HepG2 (cell line): ENCODE data around the gene NEDD8. TPM values are rescaled to one million over a fixed set of nuclear protein-coding genes. Genes with fewer than 3 reads are reported as not detected.

Source experiments
- ETV6 ChIP-seq: sonication (generic); formaldehyde crosslinking; conservative IDR thresholded peaks from 2 replicates; pipeline ENCODE4 v1.4.0; 2020; ENCODE audit warnings: missing genetic modification reagents
- KAT2B ChIP-seq: fragments of 150-350 bp; IDR thresholded peaks from 2 replicates; pipeline ENCODE4 v1.6.1; 2014; ENCODE audit warnings: low read depth, low read length, borderline replicate concordance
- KLF13 ChIP-seq: sonication (generic); formaldehyde crosslinking; IDR thresholded peaks from 2 replicates; pipeline ENCODE4 v1.4.0; 2020; ENCODE audit warnings: mild to moderate bottlenecking, missing genetic modification reagents
- MTA1 ChIP-seq: sonication (generic); formaldehyde crosslinking; IDR thresholded peaks from 2 replicates; pipeline ENCODE4 v1.4.0; 2020; ENCODE audit warnings: missing genetic modification reagents, mild to moderate bottlenecking, borderline replicate concordance
- NFE2L2 ChIP-seq: fragments of 150-350 bp; IDR thresholded peaks from 2 replicates; pipeline ENCODE4 v1.6.1; 2014; ENCODE audit warnings: low read length
- PAF1 ChIP-seq: IDR thresholded peaks from 2 replicates; pipeline ENCODE4 v1.6.1; 2016; ENCODE audit warnings: missing genetic modification reagents, missing compliant biosample characterization
- PITX1 ChIP-seq: sonication (generic); formaldehyde crosslinking; IDR thresholded peaks from 2 replicates; pipeline ENCODE4 v1.5.1; 2020; ENCODE audit warnings: mild to moderate bottlenecking, missing genetic modification reagents
- RBM22 ChIP-seq: fragments of 200-400 bp; formaldehyde crosslinking; optimal IDR thresholded peaks from 2 replicates; pipeline ENCODE3; 2017; ENCODE audit warnings: mild to moderate bottlenecking, low read length, moderate library complexity
- SNAPC2 ChIP-seq: sonication (generic); formaldehyde crosslinking; IDR thresholded peaks from 2 replicates; pipeline ENCODE4 v1.8.1; 2022; ENCODE audit warnings: mild to moderate bottlenecking, missing genetic modification reagents
- TOPORS ChIP-seq: sonication (generic); formaldehyde crosslinking; IDR thresholded peaks from 2 replicates; pipeline ENCODE4 v1.8.0; 2023; ENCODE audit warnings: mild to moderate bottlenecking, missing genetic modification reagents
- XRCC5 ChIP-seq: fragments of 200-400 bp; formaldehyde crosslinking; optimal IDR thresholded peaks from 2 replicates; pipeline ENCODE3; 2017; ENCODE audit warnings: mild to moderate bottlenecking, low read length
- ZBTB42 ChIP-seq: sonication (generic); formaldehyde crosslinking; IDR thresholded peaks from 2 replicates; pipeline ENCODE4 v1.5.0; 2020; ENCODE audit warnings: mild to moderate bottlenecking, missing genetic modification reagents
- ZEB1 ChIP-seq: IDR thresholded peaks from 2 replicates; pipeline ENCODE4 v1.6.1; 2012; ENCODE audit warnings: mild to moderate bottlenecking, low read depth, inconsistent platforms; ENCODE audit not compliant: insufficient replicate concordance
- ZNF17 ChIP-seq: sonication (generic); formaldehyde crosslinking; IDR thresholded peaks from 2 replicates; pipeline ENCODE4 v1.5.0; 2020; ENCODE audit warnings: mild to moderate bottlenecking, missing genetic modification reagents
- ZNF3 ChIP-seq: IDR thresholded peaks from 2 replicates; pipeline ENCODE4 v1.7.0; 2017; ENCODE audit warnings: inconsistent platforms
- ZNF441 ChIP-seq: sonication (generic); formaldehyde crosslinking; IDR thresholded peaks from 2 replicates; pipeline ENCODE4 v1.7.0; 2021; ENCODE audit warnings: missing genetic modification reagents, borderline replicate concordance
- ZNF569 ChIP-seq: sonication (generic); formaldehyde crosslinking; IDR thresholded peaks from 2 replicates; pipeline ENCODE4 v1.5.0; 2020; ENCODE audit warnings: mild to moderate bottlenecking, missing genetic modification reagents, moderate library complexity, borderline replicate concordance
- ZNF709 ChIP-seq: sonication (generic); formaldehyde crosslinking; IDR thresholded peaks from 2 replicates; pipeline ENCODE4 v1.5.0; 2020; ENCODE audit warnings: mild to moderate bottlenecking, missing genetic modification reagents
- ZNF841 ChIP-seq: sonication (generic); formaldehyde crosslinking; IDR thresholded peaks from 2 replicates; pipeline ENCODE4 v1.8.1; 2023; ENCODE audit warnings: missing genetic modification reagents, borderline replicate concordance
- polyA plus RNA-seq, 8 experiments: library from polyadenylated mRNA; depleted of rRNA in 3 of 8; stranded (reverse) in 7 of 8; unstranded in 1 of 8; fragments of >200 nt; fragmentation: Illumina TruSeq in 4 of 8; extraction: Trizol in 4 of 8; gene quantifications; 2 replicates each; pipeline versions ENCODE4 v1.2.1 to v1.2.3, GENCODE V29; 2011 to 2016; ENCODE audit warnings: low read depth in 4 of 8, missing spikeins in 1 of 8, mixed read lengths in 1 of 8; ENCODE audit not compliant: insufficient read depth in 1 of 8
- total RNA-seq, 5 experiments: library from RNA; depleted of rRNA; stranded (reverse); fragments of >200 nt; fragmentation: Illumina TruSeq; extraction: Trizol; gene quantifications; 2 replicates each; pipeline ENCODE4 v1.2.3, GENCODE V29; 2016; ENCODE audit warnings: low read depth in 1 of 5
- TF ChIP-seq, protein P1 (sequence below): sonication (generic); formaldehyde crosslinking; IDR thresholded peaks from 2 replicates; pipeline ENCODE4 v1.5.0; 2020; ENCODE audit warnings: mild to moderate bottlenecking, missing genetic modification reagents
- TF ChIP-seq, protein P2 (sequence below): sonication (generic); formaldehyde crosslinking; IDR thresholded peaks from 2 replicates; pipeline ENCODE4 v1.4.0; 2020; ENCODE audit warnings: low read depth, mild to moderate bottlenecking, missing genetic modification reagents
- TF ChIP-seq, protein P3 (sequence below): IDR thresholded peaks from 2 replicates; pipeline ENCODE4 v1.6.1; 2016; ENCODE audit warnings: low read depth, control low read depth
- TF ChIP-seq, protein P4 (sequence below): sonication (generic); formaldehyde crosslinking; IDR thresholded peaks from 2 replicates; pipeline ENCODE4 v1.8.0; 2022; ENCODE audit warnings: mild to moderate bottlenecking, missing genetic modification reagents

Gene NEDD8
- total and polyA plus RNA-seq, 2 of the 13 experiments (the other 11 are each of a cell fraction or from before 2014, with no cell fraction given) = 535 to 713 TPM

DNA sequence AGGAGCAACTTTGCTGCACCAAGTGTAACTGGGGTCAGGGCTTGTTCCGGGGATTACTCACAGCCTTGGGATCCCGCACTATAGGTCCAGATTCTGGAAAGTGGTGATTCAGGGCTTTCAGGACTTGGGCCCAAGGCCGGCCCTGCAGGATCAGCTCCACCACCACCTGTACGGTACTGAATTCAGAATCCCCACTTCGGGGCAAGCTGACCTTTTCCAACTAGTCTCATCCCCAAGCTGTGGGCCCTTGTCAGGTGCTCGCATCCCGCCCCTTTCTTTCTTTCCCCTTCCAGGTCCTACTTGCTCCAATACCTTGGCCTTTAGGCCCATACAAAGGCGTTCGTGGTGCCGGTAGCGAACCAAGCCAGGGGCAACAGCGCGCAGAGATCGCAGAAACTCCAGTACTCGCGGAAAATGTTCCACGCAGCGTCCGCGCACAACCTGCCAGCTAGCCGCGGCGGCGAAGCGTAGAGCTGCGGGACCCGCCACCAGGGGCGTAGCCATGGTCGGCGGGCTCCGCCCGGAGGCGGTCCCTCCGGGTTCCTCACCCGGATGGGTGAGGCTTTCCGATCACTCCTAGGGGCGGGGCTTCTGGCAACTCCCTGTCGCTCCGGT is 9.8 kb upstream of the NEDD8 start (continued):
- TF ChIP-seq ZBTB42 (CRISPR knock-in tag) = 0 out of 2 replicates have a peak, but pooled peaks have one; percentile 19
- TF ChIP-seq TOPORS (CRISPR knock-in tag) = no peak
- TF ChIP-seq PAF1 = peak; percentile 79
- TF ChIP-seq, protein P1, sequence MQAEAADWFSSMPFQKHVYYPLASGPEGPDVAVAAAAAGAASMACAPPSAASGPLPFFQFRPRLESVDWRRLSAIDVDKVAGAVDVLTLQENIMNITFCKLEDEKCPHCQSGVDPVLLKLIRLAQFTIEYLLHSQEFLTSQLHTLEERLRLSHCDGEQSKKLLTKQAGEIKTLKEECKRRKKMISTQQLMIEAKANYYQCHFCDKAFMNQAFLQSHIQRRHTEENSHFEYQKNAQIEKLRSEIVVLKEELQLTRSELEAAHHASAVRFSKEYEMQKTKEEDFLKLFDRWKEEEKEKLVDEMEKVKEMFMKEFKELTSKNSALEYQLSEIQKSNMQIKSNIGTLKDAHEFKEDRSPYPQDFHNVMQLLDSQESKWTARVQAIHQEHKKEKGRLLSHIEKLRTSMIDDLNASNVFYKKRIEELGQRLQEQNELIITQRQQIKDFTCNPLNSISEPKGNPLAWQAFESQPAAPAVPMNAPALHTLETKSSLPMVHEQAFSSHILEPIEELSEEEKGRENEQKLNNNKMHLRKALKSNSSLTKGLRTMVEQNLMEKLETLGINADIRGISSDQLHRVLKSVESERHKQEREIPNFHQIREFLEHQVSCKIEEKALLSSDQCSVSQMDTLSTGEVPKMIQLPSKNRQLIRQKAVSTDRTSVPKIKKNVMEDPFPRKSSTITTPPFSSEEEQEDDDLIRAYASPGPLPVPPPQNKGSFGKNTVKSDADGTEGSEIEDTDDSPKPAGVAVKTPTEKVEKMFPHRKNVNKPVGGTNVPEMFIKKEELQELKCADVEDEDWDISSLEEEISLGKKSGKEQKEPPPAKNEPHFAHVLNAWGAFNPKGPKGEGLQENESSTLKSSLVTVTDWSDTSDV (CRISPR knock-in tag) = peak; percentile 73; the same call in 1 of the 2 replicates
- TF ChIP-seq, protein P2, sequence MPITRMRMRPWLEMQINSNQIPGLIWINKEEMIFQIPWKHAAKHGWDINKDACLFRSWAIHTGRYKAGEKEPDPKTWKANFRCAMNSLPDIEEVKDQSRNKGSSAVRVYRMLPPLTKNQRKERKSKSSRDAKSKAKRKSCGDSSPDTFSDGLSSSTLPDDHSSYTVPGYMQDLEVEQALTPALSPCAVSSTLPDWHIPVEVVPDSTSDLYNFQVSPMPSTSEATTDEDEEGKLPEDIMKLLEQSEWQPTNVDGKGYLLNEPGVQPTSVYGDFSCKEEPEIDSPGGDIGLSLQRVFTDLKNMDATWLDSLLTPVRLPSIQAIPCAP = no peak
- no peak; the same call in 1 of the 2 replicates for TF ChIP-seq KAT2B
- peak; percentile 84; the same call in 1 of the 2 replicates for TF ChIP-seq ETV6 (CRISPR knock-in tag)
- no peak for TF ChIP-seq ZEB1
- TF ChIP-seq RBM22 = peak; percentile 62
- peak; percentile 95 for TF ChIP-seq XRCC5
- TF ChIP-seq ZNF441 = no peak
- no peak for TF ChIP-seq ZNF17 (CRISPR knock-in tag)
- no peak for TF ChIP-seq NFE2L2
- peak; percentile 90; the same call in 1 of the 2 replicates for TF ChIP-seq MTA1 (CRISPR knock-in tag)
- TF ChIP-seq, protein P3, sequence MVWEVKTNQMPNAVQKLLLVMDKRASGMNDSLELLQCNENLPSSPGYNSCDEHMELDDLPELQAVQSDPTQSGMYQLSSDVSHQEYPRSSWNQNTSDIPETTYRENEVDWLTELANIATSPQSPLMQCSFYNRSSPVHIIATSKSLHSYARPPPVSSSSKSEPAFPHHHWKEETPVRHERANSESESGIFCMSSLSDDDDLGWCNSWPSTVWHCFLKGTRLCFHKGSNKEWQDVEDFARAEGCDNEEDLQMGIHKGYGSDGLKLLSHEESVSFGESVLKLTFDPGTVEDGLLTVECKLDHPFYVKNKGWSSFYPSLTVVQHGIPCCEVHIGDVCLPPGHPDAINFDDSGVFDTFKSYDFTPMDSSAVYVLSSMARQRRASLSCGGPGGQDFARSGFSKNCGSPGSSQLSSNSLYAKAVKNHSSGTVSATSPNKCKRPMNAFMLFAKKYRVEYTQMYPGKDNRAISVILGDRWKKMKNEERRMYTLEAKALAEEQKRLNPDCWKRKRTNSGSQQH = no peak
- TF ChIP-seq, protein P4, sequence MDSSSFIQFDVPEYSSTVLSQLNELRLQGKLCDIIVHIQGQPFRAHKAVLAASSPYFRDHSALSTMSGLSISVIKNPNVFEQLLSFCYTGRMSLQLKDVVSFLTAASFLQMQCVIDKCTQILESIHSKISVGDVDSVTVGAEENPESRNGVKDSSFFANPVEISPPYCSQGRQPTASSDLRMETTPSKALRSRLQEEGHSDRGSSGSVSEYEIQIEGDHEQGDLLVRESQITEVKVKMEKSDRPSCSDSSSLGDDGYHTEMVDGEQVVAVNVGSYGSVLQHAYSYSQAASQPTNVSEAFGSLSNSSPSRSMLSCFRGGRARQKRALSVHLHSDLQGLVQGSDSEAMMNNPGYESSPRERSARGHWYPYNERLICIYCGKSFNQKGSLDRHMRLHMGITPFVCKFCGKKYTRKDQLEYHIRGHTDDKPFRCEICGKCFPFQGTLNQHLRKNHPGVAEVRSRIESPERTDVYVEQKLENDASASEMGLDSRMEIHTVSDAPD = peak; percentile 18; the same call in 1 of the 2 replicates
- no peak for TF ChIP-seq ZNF569 (CRISPR knock-in tag)
- TF ChIP-seq ZNF3 (CRISPR knock-in tag) = no peak
- TF ChIP-seq KLF13 (CRISPR knock-in tag) = peak; percentile 80; the same call in 1 of the 2 replicates
- no peak for TF ChIP-seq SNAPC2
- no peak for TF ChIP-seq PITX1
- TF ChIP-seq ZNF709 (CRISPR knock-in tag) = no peak
- no peak for TF ChIP-seq ZNF841 (CRISPR knock-in tag)
